Osteocyte (in vitro differentiated cells): ENCODE measurements around the gene SERINC3. TPM values are rescaled to one million over a fixed set of nuclear protein-coding genes. Genes with fewer than 3 reads are reported as not detected.

ENCODE experiments used
- DNase-seq: peaks from one replicate; pipeline ENCODE4 v3.0.0; 2021; ENCODE audit warnings: mixed read lengths; ENCODE audit not compliant: unreplicated experiment; ENCODE audit errors: extremely low spot score
- H3K27ac Mint-ChIP-seq: one replicate; pipeline ENCODE4 v1.8.0; 2021; ENCODE audit warnings: mild to moderate bottlenecking, mixed read lengths; ENCODE audit not compliant: unreplicated experiment
- H3K27me3 Mint-ChIP-seq: one replicate; pipeline ENCODE4 v1.8.0; 2021; ENCODE audit warnings: mixed read lengths; ENCODE audit not compliant: unreplicated experiment
- H3K36me3 Mint-ChIP-seq: one replicate; pipeline ENCODE4 v1.8.0; 2021; ENCODE audit warnings: mixed read lengths; ENCODE audit not compliant: unreplicated experiment
- H3K4me1 Mint-ChIP-seq: one replicate; pipeline ENCODE4 v1.8.0; 2021; ENCODE audit warnings: mixed read lengths; ENCODE audit not compliant: unreplicated experiment
- H3K4me3 Mint-ChIP-seq: one replicate; pipeline ENCODE4 v1.8.0; 2021; ENCODE audit warnings: mild to moderate bottlenecking, moderate library complexity, mixed read lengths; ENCODE audit not compliant: unreplicated experiment
- H3K9me3 Mint-ChIP-seq: one replicate; pipeline ENCODE4 v1.8.0; 2021; ENCODE audit warnings: mixed read lengths; ENCODE audit not compliant: unreplicated experiment
- CTCF ChIP-seq: fragments of 200-600 bp; sonication (generic); IDR thresholded peaks from 2 replicates; pipeline ENCODE4 v1.5.0; 2021; ENCODE audit warnings: antibody characterized with exemption, mild to moderate bottlenecking, moderate library complexity
- total RNA-seq: library from RNA; stranded (reverse); gene quantifications from 2 replicates; pipeline ENCODE4 v1.2.1, GENCODE V29; 2021

Gene SERINC3
- total RNA-seq, 1 donor from 2014 or later: 121 TPM

- no peak for DNase-seq
- Mint-ChIP-seq H3K27me3 (no peaks in the 10 kb centered on the region), H3K9me3 (no peaks in the 10 kb centered on the region), H3K36me3 (no peaks in the 10 kb centered on the region), H3K27ac (no peak overlapping the region), H3K4me1 (peaks cover 28% of the 10 kb centered on the region), H3K4me3 (no peak overlapping the region)
- no peak for TF ChIP-seq CTCF
Observed at GRCh38 chr20:44544263-44544662, 22.4 kb upstream of the SERINC3 start.

GRCh38 chr20:44543358-44543757, 21.5 kb upstream of the SERINC3 start:
- no peaks in the 10 kb centered on the region for H3K36me3 Mint-ChIP-seq
- peaks cover 19% of the 10 kb centered on the region for H3K4me1 Mint-ChIP-seq
- no peaks in the 10 kb centered on the region for H3K9me3 Mint-ChIP-seq
- no peaks in the 10 kb centered on the region for H3K27me3 Mint-ChIP-seq
- no peak overlapping the region for H3K27ac Mint-ChIP-seq
- DNase-seq: no peak
- no peak overlapping the region for H3K4me3 Mint-ChIP-seq
- TF ChIP-seq CTCF: no peak

- Mint-ChIP-seq H3K9me3 (no peaks in the 10 kb centered on the region), H3K4me3 (no peak overlapping the region), H3K4me1 (peaks cover 14% of the 10 kb centered on the region), H3K27me3 (no peaks in the 10 kb centered on the region), H3K27ac (no peak overlapping the region), H3K36me3 (no peaks in the 10 kb centered on the region)
- DNase-seq: no peak
- no peak for TF ChIP-seq CTCF
Observed at GRCh38 chr20:44542890-44543289, 21.0 kb upstream of the SERINC3 start.

GRCh38 chr20:44541992-44542391, 20.1 kb upstream of the SERINC3 start:
- peaks cover 6% of the 10 kb centered on the region for H3K4me1 Mint-ChIP-seq
- no peak overlapping the region for H3K4me3 Mint-ChIP-seq
- H3K9me3 Mint-ChIP-seq: no peaks in the 10 kb centered on the region

GRCh38 chr20:44540834-44541233, 19.0 kb upstream of the SERINC3 start:
- no peak for TF ChIP-seq CTCF
- DNase-seq: no peak
- no peaks in the 10 kb centered on the region for H3K36me3 Mint-ChIP-seq
- no peaks in the 10 kb centered on the region for H3K9me3 Mint-ChIP-seq
- H3K4me3 Mint-ChIP-seq: no peak overlapping the region
- H3K27ac Mint-ChIP-seq: no peak overlapping the region
- H3K4me1 Mint-ChIP-seq: peaks cover 6% of the 10 kb centered on the region
- H3K27me3 Mint-ChIP-seq: no peaks in the 10 kb centered on the region

More at GRCh38 chr20:44541992-44542391, 20.1 kb upstream of the SERINC3 start:
- H3K27ac Mint-ChIP-seq: no peak overlapping the region
- no peaks in the 10 kb centered on the region for H3K36me3 Mint-ChIP-seq
- DNase-seq: no peak
- no peak for TF ChIP-seq CTCF
- H3K27me3 Mint-ChIP-seq: no peaks in the 10 kb centered on the region
